OCI-LY3 (cell line): ENCODE results near the gene ROR2.

ENCODE experiments used
- EZH2phosphoT487 ChIP-seq: fragments of 200-600 bp; shearing (Covaris generic); IDR thresholded peaks from 2 replicates; pipeline ENCODE4 v1.6.1; 2018; ENCODE audit warnings: antibody characterized with exemption, mixed run types, low read depth
- TF ChIP-seq, protein P1 (sequence below): fragments of 200-600, 300-600 bp; sonication (generic); IDR thresholded peaks from 2 replicates; pipeline ENCODE4 v1.5.1; 2014; ENCODE audit warnings: antibody characterized with exemption, low read length, low read depth

DNA sequence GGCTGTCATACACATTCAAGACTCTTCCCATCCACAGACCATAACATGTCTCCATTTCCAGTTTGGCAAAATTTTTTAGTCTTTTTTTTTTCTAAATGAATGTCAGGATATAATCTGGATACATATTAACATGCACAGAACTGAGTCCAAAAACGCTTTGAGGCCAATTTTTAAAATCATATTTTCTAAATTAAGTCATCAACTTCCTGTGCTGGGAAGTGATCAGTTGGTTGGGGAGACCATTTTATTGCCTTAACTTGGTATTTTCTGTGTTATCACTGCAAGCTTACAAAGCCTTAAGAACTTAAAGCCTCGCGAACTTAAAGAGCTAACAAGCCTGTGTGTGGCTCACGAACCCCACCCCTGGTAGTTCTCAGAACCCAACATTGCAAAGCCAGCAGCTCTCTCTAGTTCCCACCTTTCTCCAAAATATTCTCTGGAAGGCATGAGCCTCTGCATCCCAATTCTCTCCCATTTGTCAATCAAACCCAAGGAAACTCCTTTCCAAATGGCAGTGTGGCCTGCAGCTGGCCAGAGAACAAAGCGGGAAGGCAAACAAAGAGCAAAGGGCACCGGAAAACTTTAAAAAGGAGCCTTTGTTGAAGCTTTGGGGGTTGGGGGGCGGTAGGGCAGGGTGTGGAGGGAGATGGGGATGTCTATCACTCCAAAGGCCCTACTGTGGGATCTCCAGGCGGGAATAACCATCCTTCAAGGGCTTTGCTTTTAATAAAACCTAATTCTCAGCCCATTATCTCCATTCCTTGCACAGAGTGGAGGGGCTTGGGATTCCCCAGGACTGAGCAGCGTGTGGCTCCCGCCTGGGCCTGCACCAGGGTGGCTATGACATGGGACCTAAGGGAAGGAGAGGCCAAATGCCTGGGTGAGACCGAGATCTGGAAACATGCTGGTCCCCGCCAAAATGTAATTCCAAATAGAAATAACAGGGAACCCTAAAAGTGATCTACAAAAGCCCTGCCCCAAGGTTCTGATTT is 65.0 kb downstream of the ROR2 start:
- TF ChIP-seq, protein P1, sequence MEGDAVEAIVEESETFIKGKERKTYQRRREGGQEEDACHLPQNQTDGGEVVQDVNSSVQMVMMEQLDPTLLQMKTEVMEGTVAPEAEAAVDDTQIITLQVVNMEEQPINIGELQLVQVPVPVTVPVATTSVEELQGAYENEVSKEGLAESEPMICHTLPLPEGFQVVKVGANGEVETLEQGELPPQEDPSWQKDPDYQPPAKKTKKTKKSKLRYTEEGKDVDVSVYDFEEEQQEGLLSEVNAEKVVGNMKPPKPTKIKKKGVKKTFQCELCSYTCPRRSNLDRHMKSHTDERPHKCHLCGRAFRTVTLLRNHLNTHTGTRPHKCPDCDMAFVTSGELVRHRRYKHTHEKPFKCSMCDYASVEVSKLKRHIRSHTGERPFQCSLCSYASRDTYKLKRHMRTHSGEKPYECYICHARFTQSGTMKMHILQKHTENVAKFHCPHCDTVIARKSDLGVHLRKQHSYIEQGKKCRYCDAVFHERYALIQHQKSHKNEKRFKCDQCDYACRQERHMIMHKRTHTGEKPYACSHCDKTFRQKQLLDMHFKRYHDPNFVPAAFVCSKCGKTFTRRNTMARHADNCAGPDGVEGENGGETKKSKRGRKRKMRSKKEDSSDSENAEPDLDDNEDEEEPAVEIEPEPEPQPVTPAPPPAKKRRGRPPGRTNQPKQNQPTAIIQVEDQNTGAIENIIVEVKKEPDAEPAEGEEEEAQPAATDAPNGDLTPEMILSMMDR: no peak
- no peak for TF ChIP-seq EZH2phosphoT487
